ACC112 (cell line): ENCODE measurements around the gene ADAM23.

Experiments used
- H2AFZ ChIP-seq: fragments of 200-600 bp; sonication (generic); one replicate; pipeline ENCODE4 v1.6.0; 2017; ENCODE audit warnings: antibody characterized with exemption, low read length; ENCODE audit not compliant: unreplicated experiment
- H3K27ac ChIP-seq: fragments of 200-600 bp; sonication (generic); 2 replicates; pipeline ENCODE4 v1.5.1; 2014; ENCODE audit warnings: low read depth, mild to moderate bottlenecking, antibody characterized with exemption, low read length, moderate library complexity
- H3K27me3 ChIP-seq: fragments of 200-600 bp; sonication (generic); 2 replicates; pipeline ENCODE4 v1.6.1; 2014; ENCODE audit warnings: mild to moderate bottlenecking, antibody characterized with exemption, low read length, moderate library complexity, mixed read lengths; ENCODE audit not compliant: insufficient read depth
- H3K36me3 ChIP-seq: fragments of 200-600 bp; sonication (generic); 2 replicates; pipeline ENCODE4 v1.6.1; 2016; ENCODE audit warnings: mild to moderate bottlenecking, antibody characterized with exemption, low read length, moderate library complexity, mixed read lengths; ENCODE audit not compliant: insufficient read depth
- H3K4me1 ChIP-seq: fragments of 200-600 bp; sonication (generic); one replicate; pipeline ENCODE4 v1.6.1; 2016; ENCODE audit warnings: low read length, mixed read lengths; ENCODE audit not compliant: insufficient read depth, unreplicated experiment, control insufficient read depth
- H3K4me3 ChIP-seq: fragments of 200-600 bp; sonication (generic); 2 replicates; pipeline ENCODE4 v1.5.1; 2014; ENCODE audit warnings: mild to moderate bottlenecking, low read depth, low read length
- H3K79me2 ChIP-seq: fragments of 200-600 bp; sonication (generic); one replicate; pipeline ENCODE4 v1.6.0; 2016; ENCODE audit warnings: low read length; ENCODE audit not compliant: control insufficient read depth, unreplicated experiment, insufficient read depth

ADAM23 gene

GRCh38 chr2:206494061-206494460 lies 50.7 kb downstream of the ADAM23 start:
- Histone ChIP-seq H3K27me3 (no peaks in the 10 kb centered on the region), H3K4me1 (no peaks in the 10 kb centered on the region), H2AFZ (no peak overlapping the region), H3K4me3 (no peak overlapping the region), H3K79me2 (no peaks in the 10 kb centered on the region), H3K36me3 (no peaks in the 10 kb centered on the region), H3K27ac (no peak overlapping the region)

GRCh38 chr2:206502729-206503128 lies 59.4 kb downstream of the ADAM23 start:
- Histone ChIP-seq H3K36me3 (no peaks in the 10 kb centered on the region), H3K4me3 (no peak overlapping the region), H2AFZ (no peak overlapping the region), H3K27ac (no peak overlapping the region), H3K79me2 (no peaks in the 10 kb centered on the region), H3K27me3 (no peaks in the 10 kb centered on the region), H3K4me1 (no peaks in the 10 kb centered on the region)

- no peak overlapping the region for H3K4me3 ChIP-seq
- H3K27me3 ChIP-seq, result no peaks in the 10 kb centered on the region
These were observed 68.0 kb downstream of the ADAM23 start for GRCh38 chr2:206511283-206511682.

GRCh38 chr2:206512999-206513398 lies 69.7 kb downstream of the ADAM23 start:
- Histone ChIP-seq H3K4me3 (no peak overlapping the region), H3K27ac (no peak overlapping the region), H2AFZ (no peak overlapping the region), H3K27me3 (no peaks in the 10 kb centered on the region), H3K4me1 (no peaks in the 10 kb centered on the region), H3K36me3 (no peaks in the 10 kb centered on the region), H3K79me2 (no peaks in the 10 kb centered on the region)

More at GRCh38 chr2:206511283-206511682, 68.0 kb downstream of the ADAM23 start:
- H3K79me2 ChIP-seq, result no peaks in the 10 kb centered on the region
- H2AFZ ChIP-seq, result no peak overlapping the region
- H3K36me3 ChIP-seq, result no peaks in the 10 kb centered on the region
- H3K27ac ChIP-seq, result no peak overlapping the region
- no peaks in the 10 kb centered on the region for H3K4me1 ChIP-seq

GRCh38 chr2:206515580-206515979 lies 72.2 kb downstream of the ADAM23 start:
- H3K27ac ChIP-seq, result no peak overlapping the region
- no peak overlapping the region for H2AFZ ChIP-seq
- H3K27me3 ChIP-seq, result no peaks in the 10 kb centered on the region
- H3K4me3 ChIP-seq, result no peak overlapping the region
- no peaks in the 10 kb centered on the region for H3K79me2 ChIP-seq
- H3K4me1 ChIP-seq, result no peaks in the 10 kb centered on the region
- no peaks in the 10 kb centered on the region for H3K36me3 ChIP-seq

GRCh38 chr2:206518997-206519396 lies 75.7 kb downstream of the ADAM23 start:
- H3K4me1 ChIP-seq, result no peaks in the 10 kb centered on the region
- H2AFZ ChIP-seq, result no peak overlapping the region
- H3K79me2 ChIP-seq, result no peaks in the 10 kb centered on the region
- no peak overlapping the region for H3K27ac ChIP-seq
- no peak overlapping the region for H3K4me3 ChIP-seq
- no peaks in the 10 kb centered on the region for H3K27me3 ChIP-seq
- H3K36me3 ChIP-seq, result no peaks in the 10 kb centered on the region

- H3K79me2 ChIP-seq, result no peaks in the 10 kb centered on the region
- no peaks in the 10 kb centered on the region for H3K4me1 ChIP-seq
- no peak overlapping the region for H3K27ac ChIP-seq
- no peak overlapping the region for H3K4me3 ChIP-seq
- no peaks in the 10 kb centered on the region for H3K36me3 ChIP-seq
- H3K27me3 ChIP-seq, result no peaks in the 10 kb centered on the region
- H2AFZ ChIP-seq, result no peak overlapping the region
These were observed 77.1 kb downstream of the ADAM23 start for GRCh38 chr2:206520450-206520849.

GRCh38 chr2:206521115-206521514 lies 77.8 kb downstream of the ADAM23 start:
- H3K27ac ChIP-seq, result no peak overlapping the region
- no peaks in the 10 kb centered on the region for H3K36me3 ChIP-seq
- no peak overlapping the region for H2AFZ ChIP-seq
- no peaks in the 10 kb centered on the region for H3K27me3 ChIP-seq
- H3K79me2 ChIP-seq, result no peaks in the 10 kb centered on the region
- H3K4me3 ChIP-seq, result no peak overlapping the region
- H3K4me1 ChIP-seq, result no peaks in the 10 kb centered on the region

GRCh38 chr2:206521612-206522011 lies 78.3 kb downstream of the ADAM23 start:
- no peaks in the 10 kb centered on the region for H3K36me3 ChIP-seq
- H3K4me3 ChIP-seq, result no peak overlapping the region
- H3K27me3 ChIP-seq, result no peaks in the 10 kb centered on the region
- H3K4me1 ChIP-seq, result no peaks in the 10 kb centered on the region
- no peaks in the 10 kb centered on the region for H3K79me2 ChIP-seq
- H2AFZ ChIP-seq, result no peak overlapping the region
- H3K27ac ChIP-seq, result no peak overlapping the region

- H3K4me1 ChIP-seq, result no peaks in the 10 kb centered on the region
- H3K27me3 ChIP-seq, result no peaks in the 10 kb centered on the region
- H3K4me3 ChIP-seq, result no peak overlapping the region
- H3K36me3 ChIP-seq, result no peaks in the 10 kb centered on the region
- H3K79me2 ChIP-seq, result no peaks in the 10 kb centered on the region
- H2AFZ ChIP-seq, result no peak overlapping the region
- H3K27ac ChIP-seq, result no peak overlapping the region
These were observed 83.1 kb downstream of the ADAM23 start for GRCh38 chr2:206526416-206526815.

GRCh38 chr2:206527153-206527552 lies 83.8 kb downstream of the ADAM23 start:
- no peak overlapping the region for H3K27ac ChIP-seq
- H3K27me3 ChIP-seq, result no peaks in the 10 kb centered on the region
- H3K79me2 ChIP-seq, result no peaks in the 10 kb centered on the region
- no peak overlapping the region for H2AFZ ChIP-seq
- H3K4me1 ChIP-seq, result no peaks in the 10 kb centered on the region
- no peaks in the 10 kb centered on the region for H3K36me3 ChIP-seq
- H3K4me3 ChIP-seq, result no peak overlapping the region
